CD4-positive, alpha-beta memory T cell (primary cell): Measurements from ENCODE around the gene IGIP. TPM values are rescaled to one million over a fixed set of nuclear protein-coding genes. Genes with fewer than 3 reads are reported as not detected.
A peak's percentile ranks its signal among the peaks of the same experiment; 100 is the strongest.
"Not testable (repeated sequence)": the region's sequence is repeated elsewhere in the genome, so short reads cannot be mapped to it uniquely, and the experiment has no call there.

ENCODE experiments used
- CTCF ChIA-PET: fragments of 350-600 bp; sonication (Branson Sonifier 250); formaldehyde crosslinking; loops from one replicate; lab custom pipeline; 2021; ENCODE audit warnings: inconsistent platforms; ENCODE audit not compliant: partially characterized antibody; lab: Charles Lee
- POLR2A ChIA-PET: fragments of 350-600 bp; sonication (Branson Sonifier 250); formaldehyde crosslinking; loops from one replicate; lab custom pipeline; 2021; ENCODE audit not compliant: partially characterized antibody; lab: Charles Lee
- DNase-seq, 5 donors: peaks; one replicate each; pipeline versions ENCODE4 v3.0.0 to v3.0.0-alpha.2; 2020 to 2022; ENCODE audit warnings: mixed read lengths in 1 of 5
- H3K27ac ChIP-seq: one replicate; pipeline ENCODE4 v1.7.0; 2013; ENCODE audit warnings: low read depth, low read length
- H3K27me3 ChIP-seq: 2 replicates; pipeline ENCODE4 v1.7.0; 2013; ENCODE audit warnings: mild to moderate bottlenecking, low read length, moderate library complexity; ENCODE audit not compliant: insufficient read depth
- H3K36me3 ChIP-seq: 2 replicates; pipeline ENCODE4 v1.7.0; 2013; ENCODE audit warnings: mild to moderate bottlenecking, low read length, moderate library complexity; ENCODE audit not compliant: insufficient read depth
- H3K4me1 ChIP-seq: 2 replicates; pipeline ENCODE4 v1.7.0; 2013; ENCODE audit warnings: mild to moderate bottlenecking, low read length, moderate library complexity; ENCODE audit not compliant: insufficient read depth
- H3K4me3 ChIP-seq, 2 donors: one replicate each; pipeline ENCODE4 v1.7.0; 2013; ENCODE audit warnings: low read length in 2 of 2, mild to moderate bottlenecking in 1 of 2
- H3K9me3 ChIP-seq, 2 donors: one replicate each; pipeline ENCODE4 v1.7.0; 2013; ENCODE audit warnings: low read length in 2 of 2, control low read depth in 1 of 2; ENCODE audit not compliant: control insufficient read depth in 1 of 2
- H3K27ac Mint-ChIP-seq, 7 donors: one replicate each; pipeline ENCODE4 v1.8.0; 2020 to 2021; ENCODE audit warnings: mixed read lengths in 7 of 7, mild to moderate bottlenecking in 6 of 7, inconsistent platforms in 3 of 7, moderate library complexity in 3 of 7
- H3K27me3 Mint-ChIP-seq, 2 donors: one replicate each; pipeline ENCODE4 v1.8.0; 2020 to 2021; ENCODE audit warnings: mixed read lengths in 2 of 2
- H3K36me3 Mint-ChIP-seq, 2 donors: one replicate each; pipeline ENCODE4 v1.8.0; 2020 to 2021; ENCODE audit warnings: mixed read lengths in 2 of 2, inconsistent platforms in 1 of 2, mild to moderate bottlenecking in 1 of 2
- H3K4me1 Mint-ChIP-seq, 4 donors: one replicate each; pipeline ENCODE4 v1.8.0; 2020 to 2021; ENCODE audit warnings: mixed read lengths in 4 of 4, mild to moderate bottlenecking in 1 of 4
- H3K4me3 Mint-ChIP-seq, 8 donors: one replicate each; pipeline ENCODE4 v1.8.0; 2020 to 2021; ENCODE audit warnings: mixed read lengths in 8 of 8, mild to moderate bottlenecking in 7 of 8, moderate library complexity in 6 of 8, inconsistent platforms in 3 of 8
- H3K9me3 Mint-ChIP-seq, 8 donors: one replicate each; pipeline ENCODE4 v1.8.0; 2020 to 2021; ENCODE audit warnings: mixed read lengths in 8 of 8, mild to moderate bottlenecking in 5 of 8, inconsistent platforms in 3 of 8, moderate library complexity in 1 of 8
- intact Hi-C: fragments of 100-400 bp; cut with micrococcal nuclease; formaldehyde crosslinking; loops from one replicate; pipeline ENCODE4 v1.15.1; 2023
- polyA plus RNA-seq, 2 donors: library from polyadenylated mRNA; unstranded; fragments of 300-500 nt; fragmentation: Illumina TruSeq; gene quantifications; one replicate each; pipeline ENCODE4 v1.2.3, GENCODE V29; 2021
- total RNA-seq, 2 experiments: library from RNA; stranded (reverse); gene quantifications; one replicate each; pipeline ENCODE4 v1.2.3, GENCODE V29; 2021

IGIP gene
- total and polyA plus RNA-seq, 4 experiments from 2014 or later: 0.27 to 14.9 (median 7.2) TPM

- H3K4me1 ChIP-seq: no peaks in the 10 kb centered on the region
- H3K27me3 ChIP-seq: no peaks in the 10 kb centered on the region
- ChIA-PET CTCF (interaction anchor here (0.7 to 11.2 kb wide), 4 partner anchors 7 to 78 kb away, joined by 3 to 175 read pairs (median 68); no protein-coding TSS in a partner anchor), POLR2A (no interaction called here)
- H3K9me3 ChIP-seq: no peaks in the 10 kb centered on the region
- no peak overlapping the region for H3K4me3 ChIP-seq
- H3K27ac ChIP-seq: no peak overlapping the region
- Mint-ChIP-seq H3K27me3 (peaks cover 0 to 1% of the 10 kb centered on the region in 2 donors), H3K4me1 (peaks cover 2 to 17% (median 7%) of the 10 kb centered on the region in 4 donors), H3K27ac (peak overlapping the region in 1 of 7 donors; percentile 32), H3K9me3 (peaks cover 0 to 2% (median 0%) of the 10 kb centered on the region in 8 donors), H3K4me3 (peak overlapping the region in 1 of 8 donors; percentile 36), H3K36me3 (no peaks in the 10 kb centered on the region)
- H3K36me3 ChIP-seq: no peaks in the 10 kb centered on the region
- intact Hi-C loops: no loop called here
- no peak for DNase-seq
Observed at GRCh38 chr5:140151144-140152021, 25.6 kb downstream of the IGIP start.

GRCh38 chr5:140152022-140152999, 26.6 kb downstream of the IGIP start:
- H3K27me3 ChIP-seq: no peaks in the 10 kb centered on the region
- intact Hi-C loops: no loop called here
- Mint-ChIP-seq H3K36me3 (no peaks in the 10 kb centered on the region), H3K4me3 (no peak overlapping the region), H3K9me3 (peaks cover 0 to 2% (median 0%) of the 10 kb centered on the region in 8 donors), H3K4me1 (peaks cover 5 to 19% (median 9%) of the 10 kb centered on the region in 4 donors), H3K27ac (no peak overlapping the region), H3K27me3 (no peaks in the 10 kb centered on the region)
- POLR2A ChIA-PET: no interaction called here
- CTCF ChIA-PET: interaction anchor here (0.7 to 11.2 kb wide), 4 partner anchors 8 to 79 kb away, joined by 3 to 175 read pairs (median 68); no protein-coding TSS in a partner anchor
- H3K27ac ChIP-seq: no peak overlapping the region
- no peaks in the 10 kb centered on the region for H3K36me3 ChIP-seq
- DNase-seq: no peak
- no peak overlapping the region for H3K4me3 ChIP-seq
- peaks cover 9% of the 10 kb centered on the region for H3K4me1 ChIP-seq
- no peaks in the 10 kb centered on the region for H3K9me3 ChIP-seq

- Mint-ChIP-seq H3K4me1 (peaks cover 5 to 16% (median 12%) of the 10 kb centered on the region in 4 donors), H3K36me3 (no peaks in the 10 kb centered on the region), H3K9me3 (peaks cover 0 to 2% (median 0%) of the 10 kb centered on the region in 8 donors), H3K4me3 (no peak overlapping the region), H3K27me3 (no peaks in the 10 kb centered on the region), H3K27ac (peak overlapping the region in 1 of 7 donors; percentile 70)
- H3K27ac ChIP-seq: no peak overlapping the region
- no peaks in the 10 kb centered on the region for H3K27me3 ChIP-seq
- H3K9me3 ChIP-seq: no peaks in the 10 kb centered on the region
- peaks cover 11% of the 10 kb centered on the region for H3K4me1 ChIP-seq
- POLR2A ChIA-PET: interaction anchor here (0.8 kb wide), 1 partner anchor 21 kb away, joined by 4 read pairs; no protein-coding TSS in a partner anchor
- no peak overlapping the region for H3K4me3 ChIP-seq
- intact Hi-C loops: no loop called here
- no peaks in the 10 kb centered on the region for H3K36me3 ChIP-seq
- CTCF ChIA-PET: interaction anchor here (0.7 to 11.2 kb wide), 4 partner anchors 9 to 80 kb away, joined by 3 to 175 read pairs (median 68); no protein-coding TSS in a partner anchor
- no peak for DNase-seq
Observed at GRCh38 chr5:140153255-140153654, 27.5 kb downstream of the IGIP start.

DNA sequence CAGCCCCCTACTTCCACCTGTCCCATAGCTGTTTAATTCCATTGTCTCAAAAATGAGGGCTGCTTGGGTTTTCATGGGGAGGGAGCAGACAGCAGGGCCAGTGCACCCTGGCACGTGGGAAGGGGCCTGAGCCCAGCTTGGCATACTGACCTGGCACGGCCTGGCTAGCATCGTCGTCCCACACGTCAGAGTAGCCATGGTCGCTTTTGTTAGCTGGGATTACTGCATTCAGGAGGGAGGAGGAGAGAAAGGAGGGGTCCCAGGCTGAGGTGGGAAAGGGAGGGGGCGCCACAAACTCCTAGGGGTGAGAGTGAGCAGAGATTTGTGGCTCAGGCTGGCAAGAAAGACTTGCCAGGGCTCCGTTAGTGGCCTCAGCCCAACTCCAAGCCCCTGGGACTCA, 28.2 kb downstream of the IGIP start:
- no peaks in the 10 kb centered on the region for H3K36me3 Mint-ChIP-seq

DNA sequence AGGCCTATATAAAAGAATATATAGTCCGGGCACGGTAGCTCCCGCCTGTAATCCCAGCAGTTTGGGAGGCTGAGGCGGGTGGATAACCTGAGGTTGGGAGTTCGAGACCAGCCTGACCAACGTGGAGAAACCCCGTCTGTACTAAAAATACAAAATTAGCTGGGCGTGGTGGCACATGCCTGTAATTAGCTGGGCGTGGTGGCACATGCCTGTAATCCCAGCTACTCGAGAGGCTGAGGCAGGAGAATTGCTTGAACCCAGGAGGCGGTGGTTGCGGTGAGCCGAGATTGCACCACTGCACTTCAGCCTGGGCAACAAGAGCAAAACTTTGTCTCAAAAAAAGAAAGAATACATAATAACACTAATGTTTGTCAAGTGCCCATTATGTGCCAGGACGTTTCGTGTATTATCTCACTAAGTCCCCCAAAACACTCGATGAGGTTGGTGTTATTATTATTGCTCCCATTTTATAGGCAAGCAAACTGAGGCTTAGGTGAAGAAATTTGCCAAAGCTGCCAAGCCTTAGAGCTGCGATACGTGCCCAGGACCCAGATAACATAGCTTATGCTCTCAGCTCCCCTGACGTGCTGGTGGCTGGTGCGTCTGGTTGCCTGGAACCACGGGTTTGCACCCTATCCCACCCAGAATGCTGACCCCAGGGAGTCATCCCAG, 29.1 kb downstream of the IGIP start:
- POLR2A ChIA-PET: interaction anchor here (0.8 to 1.7 kb wide), 2 partner anchors 11 to 40 kb away, joined by 3 to 4 read pairs; no protein-coding TSS in a partner anchor
- H3K36me3 Mint-ChIP-seq, H3K36me3 ChIP-seq, H3K27me3 ChIP-seq, H3K9me3 Mint-ChIP-seq, H3K9me3 ChIP-seq, intact Hi-C loops, H3K4me3 ChIP-seq, H3K27ac ChIP-seq, H3K4me3 Mint-ChIP-seq, H3K27ac Mint-ChIP-seq, DNase-seq, H3K27me3 Mint-ChIP-seq: not testable (repeated sequence)
- H3K4me1 ChIP-seq: peaks cover 11% of the 10 kb centered on the region
- CTCF ChIA-PET: interaction anchor here (0.9 to 11.2 kb wide), 8 partner anchors 11 to 368 kb away, joined by 3 to 175 read pairs (median 4); no protein-coding TSS in a partner anchor
- H3K4me1 Mint-ChIP-seq: peaks cover 5 to 15% (median 11%) of the 10 kb centered on the region in 4 donors

More for the DNA sequence above, 28.2 kb downstream of the IGIP start:
- Mint-ChIP-seq H3K9me3 (peaks cover 0 to 2% (median 0%) of the 10 kb centered on the region in 8 donors), H3K4me3 (no peak overlapping the region), H3K27ac (no peak overlapping the region), H3K4me1 (peaks cover 5 to 15% (median 11%) of the 10 kb centered on the region in 4 donors), H3K27me3 (no peaks in the 10 kb centered on the region)
- POLR2A ChIA-PET: interaction anchor here (0.8 kb wide), 1 partner anchor 21 kb away, joined by 4 read pairs; no protein-coding TSS in a partner anchor
- CTCF ChIA-PET: interaction anchor here (0.7 to 11.2 kb wide), 7 partner anchors 10 to 367 kb away, joined by 3 to 175 read pairs (median 3); no protein-coding TSS in a partner anchor
- intact Hi-C loops: no loop called here
- no peak overlapping the region for H3K4me3 ChIP-seq
- no peaks in the 10 kb centered on the region for H3K27me3 ChIP-seq
- no peaks in the 10 kb centered on the region for H3K36me3 ChIP-seq
- no peak overlapping the region for H3K27ac ChIP-seq
- no peak for DNase-seq
- H3K4me1 ChIP-seq: peaks cover 11% of the 10 kb centered on the region
- no peaks in the 10 kb centered on the region for H3K9me3 ChIP-seq
